Muscle of arm (tissue), 12 donors: Measurements from ENCODE around the gene SORBS1. TPM values are rescaled to one million over a fixed set of nuclear protein-coding genes. Genes with fewer than 3 reads are reported as not detected.
"Not testable (repeated sequence)": the region's sequence is repeated elsewhere in the genome, so short reads cannot be mapped to it uniquely, and the experiment has no call there.

Experiments used
- DNase-seq: peaks from one replicate; pipeline ENCODE4 v3.0.0-alpha.2; 2013
- polyA plus RNA-seq, 12 donors: library from polyadenylated mRNA; unstranded; fragments of 120-200 nt; gene quantifications; one replicate each; pipeline ENCODE4 v1.2.1, GENCODE V29; 2013; ENCODE audit not compliant: insufficient read length in 12 of 12

SORBS1 gene
- polyA plus RNA-seq, 12 donors, result 47.7 to 149 (median 78.2) TPM; not detected in 1

- DNase-seq, result no peak
These were observed 67.3 kb downstream of the SORBS1 start for GRCh38 chr10:95493862-95494261.

GRCh38 chr10:95487994-95488393, 73.2 kb downstream of the SORBS1 start:
- no peak for DNase-seq

GRCh38 chr10:95485056-95485844, 75.9 kb downstream of the SORBS1 start:
- DNase-seq, result no peak

DNA sequence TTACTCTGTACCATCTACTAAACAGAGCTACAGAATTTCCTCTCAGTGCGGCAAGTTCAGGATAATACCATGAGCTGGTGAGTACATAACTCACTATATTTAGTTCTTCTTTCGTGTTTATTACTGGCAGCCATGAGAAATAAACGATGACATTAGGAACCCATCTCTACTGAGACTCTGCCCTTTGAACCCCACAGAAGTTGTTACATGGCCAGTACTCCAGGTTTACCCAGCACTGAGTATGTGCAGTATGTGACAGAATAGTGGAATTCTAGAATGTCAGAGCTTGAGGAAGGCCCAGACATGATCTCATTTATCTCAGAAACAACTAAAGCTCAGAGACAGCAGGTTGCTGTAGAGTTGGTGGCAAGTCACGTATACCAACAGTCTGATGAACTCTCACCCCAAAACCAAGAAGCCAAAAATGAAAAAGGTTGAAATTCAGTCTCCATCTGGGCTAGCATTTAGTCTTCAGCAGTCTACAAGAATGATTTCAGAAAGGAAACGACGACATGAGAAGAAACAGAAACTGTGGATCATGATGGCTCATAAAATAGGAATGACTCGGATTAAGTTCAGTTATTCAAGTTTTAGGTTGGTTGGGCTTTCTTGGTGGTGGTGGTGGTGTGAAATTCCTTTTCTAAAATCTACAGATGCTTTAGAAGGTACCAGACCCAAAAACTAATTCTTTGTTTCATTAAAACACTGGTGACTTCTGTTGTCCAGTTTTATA, 78.5 kb downstream of the SORBS1 start:
- DNase-seq, result no peak

DNA sequence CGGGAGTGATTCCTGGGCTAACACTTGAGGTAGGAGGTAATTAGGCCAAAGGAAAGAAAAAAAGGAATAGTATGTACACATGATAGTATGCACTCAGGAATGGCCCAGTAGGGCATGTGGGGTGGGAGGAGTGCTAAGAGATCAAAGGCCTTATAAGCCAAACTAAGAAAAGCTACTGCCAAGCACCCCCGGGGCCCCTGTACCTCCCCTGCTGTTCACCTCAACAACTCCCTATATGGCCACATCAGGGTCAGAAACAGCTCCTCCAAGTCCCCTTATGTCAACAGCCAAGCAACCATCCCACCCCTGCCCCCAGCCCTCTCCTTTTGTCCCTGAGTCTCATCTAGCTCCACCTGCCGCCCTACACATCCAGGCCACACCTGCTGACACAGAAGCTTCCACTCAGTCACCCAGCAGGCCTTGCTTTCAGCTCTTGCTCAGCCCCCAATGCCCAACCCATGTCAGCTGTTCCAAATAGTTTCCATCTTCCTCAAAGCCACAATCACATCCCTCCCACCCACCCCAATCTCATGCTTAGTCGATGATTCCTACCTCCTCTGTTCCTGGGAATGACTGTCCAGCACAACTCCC, 80.2 kb downstream of the SORBS1 start:
- DNase-seq, result no peak

- DNase-seq, result no peak
These were observed 80.9 kb downstream of the SORBS1 start for GRCh38 chr10:95480102-95480900.

GRCh38 chr10:95478935-95479334, 82.2 kb downstream of the SORBS1 start:
- no peak for DNase-seq

DNA sequence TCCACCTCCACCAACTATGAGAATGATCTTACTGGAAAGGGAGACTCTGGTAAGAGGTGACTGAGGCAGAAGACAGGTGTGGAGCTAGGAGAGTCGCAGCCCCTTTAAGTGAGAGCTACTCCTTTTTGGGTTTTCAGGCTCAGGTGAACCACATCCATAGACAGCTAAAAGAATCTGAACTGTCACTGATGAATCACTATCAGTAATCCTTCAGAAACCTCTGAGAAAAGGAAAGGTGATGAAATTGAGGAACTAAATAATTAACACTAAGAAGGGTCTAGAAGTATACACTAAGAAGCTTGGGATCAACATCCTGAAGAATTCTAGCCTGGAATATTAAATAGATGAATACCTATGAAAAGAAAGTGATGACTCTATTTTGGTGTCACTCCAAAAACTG, 83.0 kb downstream of the SORBS1 start:
- DNase-seq, result no peak

GRCh38 chr10:95477175-95477520, 84.0 kb downstream of the SORBS1 start:
- DNase-seq, result no peak

DNA sequence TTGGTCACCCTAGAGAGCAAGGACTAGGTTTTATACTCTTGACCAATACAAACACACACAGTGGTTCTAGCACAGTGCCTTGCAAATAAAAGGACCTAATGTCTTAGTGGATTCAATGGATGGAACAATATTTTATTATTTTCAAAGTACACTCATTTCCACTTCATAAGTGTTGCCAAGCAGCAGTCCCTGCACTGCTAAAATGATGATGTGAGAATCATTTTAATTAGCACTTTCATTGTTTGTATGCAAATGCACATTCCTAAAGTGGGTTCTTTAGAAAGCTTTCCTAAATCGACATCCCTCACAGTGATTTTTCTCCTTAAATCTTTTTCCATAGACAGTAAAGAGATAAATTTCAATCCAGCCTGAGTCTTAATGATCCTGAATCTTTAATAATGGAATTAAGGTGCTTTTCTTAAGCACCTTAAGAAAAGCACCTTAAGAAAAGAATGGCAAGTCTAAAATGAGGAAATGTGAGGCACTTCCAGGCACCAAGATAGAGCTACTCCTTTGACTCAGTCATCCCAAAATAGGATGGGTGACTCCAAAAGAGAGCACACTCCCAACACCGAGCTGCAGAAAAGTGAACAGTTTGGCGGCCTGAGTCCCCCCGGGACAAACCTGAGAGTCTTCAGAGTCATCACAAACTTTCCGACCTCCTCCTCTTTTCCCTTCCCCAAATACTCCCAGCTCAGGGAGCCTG, 84.5 kb downstream of the SORBS1 start:
- DNase-seq, result no peak

GRCh38 chr10:95475827-95476468, 85.2 kb downstream of the SORBS1 start:
- DNase-seq, result no peak

DNA sequence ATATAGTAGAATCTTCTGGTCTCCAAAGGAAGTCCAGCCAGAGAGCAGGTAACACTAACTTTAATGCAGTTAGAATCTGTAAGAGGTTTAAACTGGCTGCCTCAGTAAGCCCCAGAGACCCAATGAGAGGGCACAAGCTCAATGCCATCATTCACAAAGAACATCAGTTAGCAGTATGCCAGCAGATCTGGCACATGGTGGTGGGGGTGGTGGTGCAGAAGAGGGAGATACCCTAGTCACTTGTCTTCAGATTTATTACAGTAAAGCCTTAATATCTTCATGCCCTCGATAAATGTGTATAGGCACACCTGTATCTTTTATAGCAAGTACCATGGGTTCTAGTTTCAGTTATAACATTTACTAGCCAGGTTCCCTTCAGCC, 86.2 kb downstream of the SORBS1 start:
- DNase-seq, result no peak

GRCh38 chr10:95474228-95475002, 86.8 kb downstream of the SORBS1 start:
- DNase-seq, result no peak

DNA sequence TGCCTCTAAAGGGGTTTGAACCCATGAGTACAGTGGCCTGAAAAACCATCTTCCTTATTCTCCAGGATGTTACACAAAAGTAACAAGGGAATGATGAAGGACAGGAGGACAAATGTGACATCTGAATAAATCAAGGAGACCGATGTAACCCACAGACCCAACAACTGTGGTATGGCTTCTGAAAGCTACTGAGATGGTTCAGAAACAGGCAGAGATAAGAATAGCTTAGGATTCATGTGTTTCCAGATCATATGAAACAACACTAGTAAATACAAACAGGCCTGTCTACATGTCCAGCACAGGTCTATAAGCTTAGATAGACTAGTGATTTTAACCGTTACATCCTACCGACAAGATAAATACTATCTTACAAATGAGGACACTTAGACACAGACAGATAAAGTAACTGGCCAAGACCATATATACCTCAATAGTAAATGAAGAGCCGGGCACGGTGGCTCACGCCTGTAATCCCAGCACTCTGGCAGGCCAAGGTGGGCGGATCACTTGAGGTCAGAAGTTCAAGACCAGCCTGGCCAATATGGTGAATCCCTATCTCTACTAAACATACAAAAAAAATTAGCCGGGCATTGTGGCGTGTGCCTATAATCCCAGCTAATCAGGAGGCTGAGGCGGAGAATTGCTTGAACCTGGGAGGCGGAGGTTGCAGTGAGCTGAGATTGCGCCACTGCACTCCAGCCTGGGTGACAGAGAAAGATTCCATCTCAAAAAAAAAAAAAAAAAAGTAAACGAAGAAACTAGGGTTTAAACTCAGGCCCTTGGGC, 88.7 kb downstream of the SORBS1 start:
- DNase-seq, result no peak

- DNase-seq, result no peak
These were observed 91.5 kb downstream of the SORBS1 start for GRCh38 chr10:95469676-95470075.

DNA sequence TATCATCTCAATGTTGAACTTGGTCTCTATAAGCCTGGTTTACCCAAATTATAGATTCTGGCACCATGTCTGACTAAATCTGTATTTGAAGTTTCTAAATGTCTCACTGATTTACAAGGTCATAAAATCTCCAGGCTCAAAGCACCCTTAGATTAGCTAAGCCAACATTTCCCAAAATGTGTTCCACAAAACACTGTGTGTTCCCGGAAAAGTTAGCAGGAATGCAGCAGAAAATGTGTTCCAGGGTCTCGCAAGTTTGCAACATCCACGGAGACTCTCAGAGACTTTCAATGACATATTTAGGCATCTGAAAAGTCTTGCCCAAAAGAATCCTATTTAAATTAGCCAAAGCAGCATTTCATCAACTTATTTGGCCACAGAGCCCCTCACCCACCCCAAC, 91.9 kb downstream of the SORBS1 start:
- DNase-seq, result no peak

- not testable (repeated sequence) for DNase-seq
These were observed 93.5 kb downstream of the SORBS1 start for GRCh38 chr10:95467642-95468041.

DNA sequence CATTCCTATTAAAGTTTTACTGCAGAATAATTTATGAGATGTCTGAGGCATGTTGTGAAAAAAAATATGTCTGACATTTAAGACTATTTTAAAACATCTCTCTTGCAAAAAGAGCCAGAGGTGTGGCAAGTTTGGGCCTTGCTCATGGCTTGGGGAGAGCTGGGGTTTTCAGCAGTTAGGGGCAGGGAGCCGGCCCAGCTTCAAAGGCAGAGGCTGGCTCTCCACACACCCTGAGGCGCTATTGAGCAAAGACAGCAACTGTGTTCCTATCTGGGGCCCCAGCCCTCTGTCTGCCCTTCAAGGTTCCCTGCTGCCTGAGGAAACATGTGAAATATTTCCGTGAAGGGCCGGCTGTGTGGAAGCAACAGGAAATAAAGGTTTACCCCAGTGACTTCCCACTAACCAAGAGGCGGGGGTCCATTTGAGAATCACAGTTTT, 94.0 kb downstream of the SORBS1 start:
- DNase-seq, result no peak

- no peak for DNase-seq
These were observed 94.7 kb downstream of the SORBS1 start for GRCh38 chr10:95466436-95466835.
